ENCODE data around the gene POMT2.

POMT2 gene

DNA sequence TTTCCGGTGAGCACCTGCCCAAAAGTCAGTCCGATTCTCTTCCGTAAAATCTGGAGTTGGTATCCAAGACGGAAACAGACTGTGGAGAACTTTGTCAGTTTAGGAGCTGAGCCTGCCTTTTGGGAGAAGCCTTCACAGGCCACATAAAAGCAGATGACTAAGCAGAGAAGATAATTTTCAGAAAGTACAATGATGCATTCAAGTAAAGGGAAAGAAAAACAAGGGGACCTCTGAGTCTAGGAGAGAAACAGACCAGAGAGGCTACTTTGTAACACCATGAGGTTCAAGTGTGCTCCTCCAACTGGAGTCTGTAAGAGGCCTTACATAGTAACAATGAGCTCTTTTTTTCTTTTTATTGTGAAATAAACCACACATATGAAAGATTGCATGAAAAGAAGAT, 35.1 kb upstream of the POMT2 start:
- TF ChIP-seq, protein P1, sequence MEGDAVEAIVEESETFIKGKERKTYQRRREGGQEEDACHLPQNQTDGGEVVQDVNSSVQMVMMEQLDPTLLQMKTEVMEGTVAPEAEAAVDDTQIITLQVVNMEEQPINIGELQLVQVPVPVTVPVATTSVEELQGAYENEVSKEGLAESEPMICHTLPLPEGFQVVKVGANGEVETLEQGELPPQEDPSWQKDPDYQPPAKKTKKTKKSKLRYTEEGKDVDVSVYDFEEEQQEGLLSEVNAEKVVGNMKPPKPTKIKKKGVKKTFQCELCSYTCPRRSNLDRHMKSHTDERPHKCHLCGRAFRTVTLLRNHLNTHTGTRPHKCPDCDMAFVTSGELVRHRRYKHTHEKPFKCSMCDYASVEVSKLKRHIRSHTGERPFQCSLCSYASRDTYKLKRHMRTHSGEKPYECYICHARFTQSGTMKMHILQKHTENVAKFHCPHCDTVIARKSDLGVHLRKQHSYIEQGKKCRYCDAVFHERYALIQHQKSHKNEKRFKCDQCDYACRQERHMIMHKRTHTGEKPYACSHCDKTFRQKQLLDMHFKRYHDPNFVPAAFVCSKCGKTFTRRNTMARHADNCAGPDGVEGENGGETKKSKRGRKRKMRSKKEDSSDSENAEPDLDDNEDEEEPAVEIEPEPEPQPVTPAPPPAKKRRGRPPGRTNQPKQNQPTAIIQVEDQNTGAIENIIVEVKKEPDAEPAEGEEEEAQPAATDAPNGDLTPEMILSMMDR (IDR thresholded peaks at IDR 0.05) = no peak

DNA sequence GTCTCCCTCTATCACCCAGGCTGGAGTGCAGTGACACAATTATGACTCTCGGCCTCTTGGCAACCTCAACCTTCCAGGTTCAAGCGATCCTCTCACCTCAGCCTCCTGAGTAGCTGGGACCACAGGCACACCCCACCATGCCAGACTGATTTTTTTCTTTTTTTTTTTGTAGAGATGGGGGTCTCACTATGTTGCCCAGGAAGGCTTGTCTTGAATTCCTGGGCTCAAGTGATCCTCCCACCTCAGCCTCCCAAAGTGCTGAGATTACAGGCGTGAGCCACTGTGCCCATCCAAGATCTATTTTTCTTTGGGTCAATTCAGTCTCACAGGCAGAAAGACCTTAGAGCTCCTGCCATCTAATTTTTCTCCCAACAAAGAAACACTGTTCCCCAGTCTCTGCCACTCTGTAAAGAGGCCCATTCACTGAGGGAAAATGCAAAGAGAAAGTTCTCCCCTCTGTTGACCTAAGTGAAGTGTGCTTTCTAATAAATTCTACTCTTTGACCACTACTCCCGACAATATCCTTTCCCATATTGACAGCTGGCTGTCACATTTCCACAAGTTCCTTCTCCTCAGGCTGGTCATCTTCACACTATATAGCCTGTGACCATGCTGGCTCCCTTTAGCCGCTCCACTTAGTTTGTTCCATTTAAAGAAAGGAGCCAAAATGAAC, 32.9 kb upstream of the POMT2 start:
- H3K9me3 Mint-ChIP-seq = no peaks in the 10 kb centered on the region
- peaks cover 29% of the 10 kb centered on the region for H3K36me3 Mint-ChIP-seq (ENCODE audit: low read depth)
- no peaks in the 10 kb centered on the region for H3K4me1 Mint-ChIP-seq
- no peak for DNase-seq
- H3K27me3 Mint-ChIP-seq (ENCODE audit: low read depth, poor library complexity) = peaks cover 2% of the 10 kb centered on the region
- TF ChIP-seq, protein P1 (IDR thresholded peaks at IDR 0.05) = no peak
- no peak overlapping the region for H3K4me3 Mint-ChIP-seq
- H3K27ac Mint-ChIP-seq = no peak overlapping the region

More for the DNA sequence above, 35.1 kb upstream of the POMT2 start:
- Mint-ChIP-seq H3K27ac (no peak overlapping the region), H3K4me1 (no peaks in the 10 kb centered on the region), H3K36me3 (ENCODE audit: low read depth) (peaks cover 20% of the 10 kb centered on the region), H3K9me3 (no peaks in the 10 kb centered on the region), H3K27me3 (ENCODE audit: low read depth, poor library complexity) (peaks cover 2% of the 10 kb centered on the region), H3K4me3 (no peak overlapping the region)
- DNase-seq = no peak

DNA sequence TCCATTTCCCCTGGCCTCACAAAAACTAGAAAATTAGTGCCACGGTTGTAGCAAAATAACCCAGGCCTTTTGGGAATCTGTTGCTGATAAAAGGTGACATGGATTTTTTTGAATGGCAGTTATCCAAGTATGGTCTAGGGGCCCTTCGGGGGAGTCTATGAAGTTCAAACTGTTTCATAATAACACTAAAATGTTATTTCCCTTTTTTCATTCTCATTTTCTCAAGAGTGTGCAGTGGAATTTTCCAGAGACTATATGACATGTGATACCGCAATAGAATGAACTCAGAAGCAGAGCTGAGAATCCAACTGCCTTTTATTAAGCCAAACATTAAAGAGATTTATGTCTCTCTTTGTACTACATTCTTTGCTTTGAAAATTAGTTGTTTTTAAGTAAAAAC, 27.1 kb upstream of the POMT2 start:
- Mint-ChIP-seq H3K4me3 (no peak overlapping the region), H3K27ac (peak overlapping the region; percentile 39), H3K4me1 (peaks cover 33% of the 10 kb centered on the region), H3K36me3 (ENCODE audit: low read depth) (peaks cover 44% of the 10 kb centered on the region), H3K9me3 (no peaks in the 10 kb centered on the region), H3K27me3 (ENCODE audit: low read depth, poor library complexity) (no peaks in the 10 kb centered on the region)
- DNase-seq = no peak
- TF ChIP-seq, protein P1 (IDR thresholded peaks at IDR 0.05) = no peak

DNA sequence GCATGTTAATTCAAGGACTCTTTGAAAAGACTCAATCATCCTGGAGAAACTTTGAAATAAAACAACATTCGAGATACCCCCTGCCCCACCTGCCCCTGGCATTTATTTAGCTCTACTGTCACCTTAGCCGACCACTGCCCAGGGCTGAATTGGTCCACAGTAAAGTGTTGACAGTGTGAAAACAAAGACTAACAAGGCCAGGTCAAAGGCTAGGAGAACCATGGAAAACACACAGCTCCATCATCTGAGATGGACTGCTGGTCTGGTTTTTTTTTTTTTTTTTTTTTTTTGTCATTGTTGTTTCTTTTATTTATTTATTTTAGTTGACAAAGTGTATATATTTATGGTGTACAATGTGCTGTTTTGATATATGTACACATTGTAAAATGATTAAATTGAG, 25.8 kb upstream of the POMT2 start:
- peak overlapping the region; percentile 29 for H3K27ac Mint-ChIP-seq
- H3K36me3 Mint-ChIP-seq (ENCODE audit: low read depth) = peaks cover 54% of the 10 kb centered on the region
- peaks cover 36% of the 10 kb centered on the region for H3K4me1 Mint-ChIP-seq
- no peak for DNase-seq
- H3K9me3 Mint-ChIP-seq = no peaks in the 10 kb centered on the region
- H3K4me3 Mint-ChIP-seq = no peak overlapping the region
- no peaks in the 10 kb centered on the region for H3K27me3 Mint-ChIP-seq (ENCODE audit: low read depth, poor library complexity)
- TF ChIP-seq, protein P1 (IDR thresholded peaks at IDR 0.05) = no peak

DNA sequence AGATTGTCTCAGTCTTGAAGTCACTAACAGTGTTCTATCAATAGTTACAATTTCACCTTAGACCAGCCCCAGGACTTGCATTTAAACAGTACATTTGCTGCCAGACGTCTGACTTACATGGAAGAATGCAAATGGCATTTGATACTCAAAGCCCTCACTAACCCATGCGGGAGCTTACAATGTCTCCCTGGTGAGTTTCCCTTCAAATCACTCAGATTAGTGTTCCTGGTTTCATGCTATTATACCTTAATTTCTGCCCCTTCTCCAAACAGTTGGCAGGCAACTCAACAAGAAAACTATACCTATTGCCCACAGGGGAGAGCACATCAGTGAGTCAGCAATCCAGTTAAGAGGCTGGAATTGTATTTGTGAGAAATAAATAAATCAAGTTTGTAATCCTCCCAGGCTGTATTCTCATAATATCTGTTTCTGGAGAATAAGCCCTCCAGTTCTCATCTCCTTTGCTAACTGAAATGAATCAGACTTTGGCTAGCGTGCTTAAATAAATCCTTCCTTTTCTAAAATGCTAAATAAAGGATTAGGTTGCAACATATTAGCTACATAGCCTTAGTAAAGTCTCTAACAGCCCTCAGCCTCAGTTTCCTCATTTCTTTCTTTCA, 23.8 kb upstream of the POMT2 start:
- Mint-ChIP-seq H3K4me1 (peaks cover 42% of the 10 kb centered on the region), H3K27ac (peak overlapping the region; percentile 13), H3K4me3 (no peak overlapping the region), H3K9me3 (no peaks in the 10 kb centered on the region), H3K27me3 (ENCODE audit: low read depth, poor library complexity) (no peaks in the 10 kb centered on the region), H3K36me3 (ENCODE audit: low read depth) (peaks cover 56% of the 10 kb centered on the region)
- DNase-seq = no peak
- TF ChIP-seq, protein P1 (IDR thresholded peaks at IDR 0.05) = no peak

DNA sequence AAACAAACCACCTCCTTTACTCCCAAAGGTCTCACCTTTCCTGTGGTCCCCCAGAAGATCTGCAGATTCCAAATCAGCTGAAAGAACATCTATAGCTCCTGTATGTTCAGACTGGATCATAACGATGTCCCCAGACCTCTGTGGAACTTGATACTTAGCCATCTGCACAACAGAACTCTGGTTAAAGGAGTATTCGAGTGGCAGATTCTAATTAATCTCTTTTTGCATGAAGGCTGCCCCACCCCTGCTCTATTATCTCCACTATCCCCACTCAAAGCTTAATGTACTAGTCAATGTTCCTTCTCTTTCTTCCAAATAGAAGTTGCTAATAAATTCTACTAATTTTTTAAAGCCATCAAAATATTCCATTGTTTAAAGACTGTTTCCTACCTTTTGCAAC, 23.0 kb upstream of the POMT2 start:
- Mint-ChIP-seq H3K36me3 (ENCODE audit: low read depth) (peaks cover 60% of the 10 kb centered on the region), H3K27me3 (ENCODE audit: low read depth, poor library complexity) (no peaks in the 10 kb centered on the region), H3K4me1 (peaks cover 51% of the 10 kb centered on the region), H3K4me3 (no peak overlapping the region), H3K27ac (no peak overlapping the region), H3K9me3 (no peaks in the 10 kb centered on the region)
- no peak for DNase-seq
- TF ChIP-seq, protein P1 (IDR thresholded peaks at IDR 0.05) = no peak
